GM21526 (cell line): ENCODE data around the gene IRAG1.

Experiments used
- ATAC-seq: cut with Tn5 transposase; IDR thresholded peaks from one replicate; pipeline ENCODE4 v1.9.1; 2021; ENCODE audit warnings: moderate library complexity; ENCODE audit not compliant: unreplicated experiment, low FRiP score

The IRAG1 gene

GRCh38 chr11:10670099-10670498, 23.5 kb downstream of the IRAG1 start:
- ATAC-seq, result no peak

GRCh38 chr11:10669258-10670033, 24.1 kb downstream of the IRAG1 start:
- no peak for ATAC-seq

GRCh38 chr11:10667521-10667885, 26.1 kb downstream of the IRAG1 start:
- ATAC-seq, result no peak

- no peak for ATAC-seq
These were observed 26.7 kb downstream of the IRAG1 start for GRCh38 chr11:10666556-10667520.

GRCh38 chr11:10664496-10664895, 29.1 kb downstream of the IRAG1 start:
- ATAC-seq, result no peak

GRCh38 chr11:10663990-10664389, 29.6 kb downstream of the IRAG1 start:
- ATAC-seq, result no peak

- ATAC-seq, result no peak
These were observed 30.2 kb downstream of the IRAG1 start for GRCh38 chr11:10663365-10663764.

GRCh38 chr11:10660323-10660722, 33.2 kb downstream of the IRAG1 start:
- ATAC-seq, result no peak

- ATAC-seq, result no peak
These were observed 34.0 kb downstream of the IRAG1 start for GRCh38 chr11:10659339-10660216.

GRCh38 chr11:10658621-10659338, 34.8 kb downstream of the IRAG1 start:
- ATAC-seq, result no peak

- ATAC-seq, result peak; percentile 41
These were observed 36.0 kb downstream of the IRAG1 start for GRCh38 chr11:10657308-10658271.

GRCh38 chr11:10655943-10656576, 37.5 kb downstream of the IRAG1 start:
- ATAC-seq, result no peak

- no peak for ATAC-seq
These were observed 38.3 kb downstream of the IRAG1 start for GRCh38 chr11:10655227-10655626.

GRCh38 chr11:10654811-10655150, 38.8 kb downstream of the IRAG1 start:
- ATAC-seq, result no peak

- peak; percentile 46 for ATAC-seq
These were observed 39.4 kb downstream of the IRAG1 start for GRCh38 chr11:10653946-10654810.

- ATAC-seq, result no peak
These were observed 40.3 kb downstream of the IRAG1 start for GRCh38 chr11:10653261-10653660.

- ATAC-seq, result no peak
These were observed 41.7 kb downstream of the IRAG1 start for GRCh38 chr11:10651656-10652361.
